NB4 (cell line): ENCODE measurements around the gene NPIPA2.
"Not testable (repeated sequence)": the region's sequence is repeated elsewhere in the genome, so short reads cannot be mapped to it uniquely, and the experiment has no call there.

Experiments used
- POLR2A ChIP-seq: IDR thresholded peaks from 2 replicates; pipeline ENCODE4 v1.6.1; 2011; ENCODE audit warnings: mild to moderate bottlenecking; ENCODE audit not compliant: insufficient read length; ENCODE audit errors: extremely low read depth
- TF ChIP-seq, protein P1 (sequence below): IDR thresholded peaks from one replicate; pipeline ENCODE4 v1.5.1; 2012; ENCODE audit warnings: low read depth, low read length

DNA sequence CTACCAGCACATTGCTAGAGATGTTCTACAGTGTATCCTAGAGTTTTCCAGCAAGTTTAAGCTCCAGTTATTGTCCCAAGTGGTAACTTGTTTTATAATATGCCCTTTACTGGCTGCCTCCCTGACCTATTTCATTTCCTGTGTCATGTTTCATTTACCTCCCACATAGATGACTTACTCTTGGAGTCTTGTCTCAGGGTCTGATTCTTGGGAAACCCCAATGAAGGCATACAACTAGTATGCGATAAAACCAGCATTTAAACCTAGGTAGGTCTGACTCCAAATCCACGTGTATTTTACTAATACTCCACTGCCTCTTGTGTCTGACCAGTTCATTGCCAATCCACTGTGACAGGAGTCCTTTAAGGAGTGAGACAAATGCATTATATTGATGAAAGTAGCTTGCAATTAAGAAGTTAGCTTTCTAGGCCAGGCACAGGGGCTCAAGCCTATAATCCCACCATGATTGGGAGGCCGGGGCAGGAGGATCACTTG lies 64.9 kb downstream of the NPIPA2 start:
- TF ChIP-seq, protein P1, sequence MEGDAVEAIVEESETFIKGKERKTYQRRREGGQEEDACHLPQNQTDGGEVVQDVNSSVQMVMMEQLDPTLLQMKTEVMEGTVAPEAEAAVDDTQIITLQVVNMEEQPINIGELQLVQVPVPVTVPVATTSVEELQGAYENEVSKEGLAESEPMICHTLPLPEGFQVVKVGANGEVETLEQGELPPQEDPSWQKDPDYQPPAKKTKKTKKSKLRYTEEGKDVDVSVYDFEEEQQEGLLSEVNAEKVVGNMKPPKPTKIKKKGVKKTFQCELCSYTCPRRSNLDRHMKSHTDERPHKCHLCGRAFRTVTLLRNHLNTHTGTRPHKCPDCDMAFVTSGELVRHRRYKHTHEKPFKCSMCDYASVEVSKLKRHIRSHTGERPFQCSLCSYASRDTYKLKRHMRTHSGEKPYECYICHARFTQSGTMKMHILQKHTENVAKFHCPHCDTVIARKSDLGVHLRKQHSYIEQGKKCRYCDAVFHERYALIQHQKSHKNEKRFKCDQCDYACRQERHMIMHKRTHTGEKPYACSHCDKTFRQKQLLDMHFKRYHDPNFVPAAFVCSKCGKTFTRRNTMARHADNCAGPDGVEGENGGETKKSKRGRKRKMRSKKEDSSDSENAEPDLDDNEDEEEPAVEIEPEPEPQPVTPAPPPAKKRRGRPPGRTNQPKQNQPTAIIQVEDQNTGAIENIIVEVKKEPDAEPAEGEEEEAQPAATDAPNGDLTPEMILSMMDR, result not testable (repeated sequence)
- not testable (repeated sequence) for TF ChIP-seq POLR2A
